ENCODE data around the gene RYR2.
A peak's percentile ranks its signal among the peaks of the same experiment; 100 is the strongest.

RYR2 gene

GRCh38 chr1:237717106-237717505, 675.1 kb downstream of the RYR2 start:
- no peak overlapping the region for H3K9ac ChIP-seq (ENCODE audit: low read length)
- no peaks in the 10 kb centered on the region for H3K79me2 ChIP-seq (ENCODE audit: control insufficient read depth, insufficient read depth, low read length, poor library complexity)
- no peak overlapping the region for H3K14ac ChIP-seq (ENCODE audit: low read length)
- no peak overlapping the region for H3K4me2 ChIP-seq (ENCODE audit: low read length)
- no peak overlapping the region for H2AFZ ChIP-seq (ENCODE audit: insufficient read depth, low read length, poor library complexity)
- H3K36me3 ChIP-seq (ENCODE audit: control insufficient read depth in 1 of 2, insufficient read depth in 2 of 2, low read length in 2 of 2): peaks cover 0 to 1% of the 10 kb centered on the region in 2 experiments
- no peak overlapping the region for H3K4ac ChIP-seq (ENCODE audit: low read depth, low read length)
- no peaks in the 10 kb centered on the region for H3K27me3 ChIP-seq (ENCODE audit: insufficient read depth, low read length)
- WGBS (ENCODE audit: extremely low coverage, insufficient coverage, insufficient read length): no CpG with 5 or more reads among the region's 5 CpGs
- no peaks in the 10 kb centered on the region for H3K9me3 ChIP-seq (ENCODE audit: insufficient read depth, low read depth, low read length)
- no peak overlapping the region for H2BK120ac ChIP-seq (ENCODE audit: insufficient read depth, low read length, poor library complexity)
- no peak overlapping the region for H4K91ac ChIP-seq (ENCODE audit: low read depth, low read length)
- H2BK12ac ChIP-seq (ENCODE audit: low read length): no peak overlapping the region
- H3K4me1 ChIP-seq (ENCODE audit: control insufficient read depth in 1 of 2, insufficient read depth in 2 of 2, low read length in 2 of 2): peaks cover 0 to 1% of the 10 kb centered on the region in 2 experiments
- H2AK5ac ChIP-seq (ENCODE audit: low read length): no peak overlapping the region
- no peak overlapping the region for H2BK5ac ChIP-seq (ENCODE audit: low read depth, low read length, poor library complexity)
- DNase-seq: no peak
- H3K79me1 ChIP-seq (ENCODE audit: low read length): no peaks in the 10 kb centered on the region
- no peak overlapping the region for H4K8ac ChIP-seq (ENCODE audit: low read depth, low read length)
- no peak overlapping the region for H3K27ac ChIP-seq (ENCODE audit: low read depth, low read length)
- H3K18ac ChIP-seq (ENCODE audit: low read length): no peak overlapping the region
- no peak overlapping the region for H4K12ac ChIP-seq (ENCODE audit: low read depth, low read length)
- H3K23ac ChIP-seq (ENCODE audit: low read length): no peak overlapping the region
- no peak overlapping the region for H3K4me3 ChIP-seq (ENCODE audit: low read depth, low read length)

DNA sequence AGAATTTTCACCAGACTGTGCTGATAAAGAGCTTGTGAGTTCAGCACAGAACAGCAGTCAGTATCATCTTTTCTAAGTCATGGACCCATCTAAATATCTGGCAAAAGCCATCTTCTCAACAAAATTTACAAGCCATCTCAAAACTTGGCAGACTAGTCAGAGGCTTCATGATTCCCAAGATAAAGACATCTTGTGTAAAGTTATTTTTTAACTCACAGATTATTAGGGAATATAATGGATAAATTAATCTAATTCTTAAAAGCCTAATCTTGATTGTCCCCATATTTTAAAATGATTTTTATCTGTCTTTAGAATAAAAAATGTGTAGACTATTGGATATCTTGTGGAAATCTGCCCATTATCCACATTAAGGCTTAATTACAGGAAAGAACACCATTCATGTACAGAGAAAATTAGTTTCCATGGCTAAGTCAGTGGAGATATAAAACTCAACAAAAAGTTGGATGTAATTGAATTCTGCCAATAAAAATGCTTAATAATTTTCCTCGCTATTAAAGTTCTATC, 688.9 kb downstream of the RYR2 start:
- Histone ChIP-seq H3K27ac (ENCODE audit: low read depth, low read length) (no peak overlapping the region), H2AK5ac (ENCODE audit: low read length) (no peak overlapping the region), H3K14ac (ENCODE audit: low read length) (no peak overlapping the region), H4K12ac (ENCODE audit: low read depth, low read length) (no peak overlapping the region), H3K9ac (ENCODE audit: low read length) (no peak overlapping the region), H3K4ac (ENCODE audit: low read depth, low read length) (no peak overlapping the region), H4K91ac (ENCODE audit: low read depth, low read length) (no peak overlapping the region), H2BK12ac (ENCODE audit: low read length) (no peak overlapping the region), H3K27me3 (ENCODE audit: insufficient read depth, low read length) (no peaks in the 10 kb centered on the region), H3K23ac (ENCODE audit: low read length) (no peak overlapping the region), H3K18ac (ENCODE audit: low read length) (no peak overlapping the region), H3K9me3 (ENCODE audit: insufficient read depth, low read depth, low read length) (no peaks in the 10 kb centered on the region), H3K79me2 (ENCODE audit: control insufficient read depth, insufficient read depth, low read length, poor library complexity) (no peaks in the 10 kb centered on the region), H2AFZ (ENCODE audit: insufficient read depth, low read length, poor library complexity) (no peak overlapping the region), H4K8ac (ENCODE audit: low read depth, low read length) (no peak overlapping the region), H3K36me3 (ENCODE audit: control insufficient read depth in 1 of 2, insufficient read depth in 2 of 2, low read length in 2 of 2) (peaks cover 0 to 2% of the 10 kb centered on the region in 2 experiments), H3K4me3 (ENCODE audit: low read depth, low read length) (no peak overlapping the region), H2BK5ac (ENCODE audit: low read depth, low read length, poor library complexity) (no peak overlapping the region), H2BK120ac (ENCODE audit: insufficient read depth, low read length, poor library complexity) (no peak overlapping the region), H3K4me2 (ENCODE audit: low read length) (no peak overlapping the region), H3K4me1 (ENCODE audit: control insufficient read depth in 1 of 2, insufficient read depth in 2 of 2, low read length in 2 of 2) (no peaks in the 10 kb centered on the region), H3K79me1 (ENCODE audit: low read length) (no peaks in the 10 kb centered on the region)
- WGBS (ENCODE audit: extremely low coverage, insufficient coverage, insufficient read length): no CpG with 5 or more reads among the region's 1 CpG
- DNase-seq: no peak

- Histone ChIP-seq H3K14ac (ENCODE audit: low read length) (no peak overlapping the region), H3K4ac (ENCODE audit: low read depth, low read length) (no peak overlapping the region), H3K18ac (ENCODE audit: low read length) (no peak overlapping the region), H4K8ac (ENCODE audit: low read depth, low read length) (no peak overlapping the region), H2AFZ (ENCODE audit: insufficient read depth, low read length, poor library complexity) (no peak overlapping the region), H2BK5ac (ENCODE audit: low read depth, low read length, poor library complexity) (no peak overlapping the region), H3K27ac (ENCODE audit: low read depth, low read length) (no peak overlapping the region), H3K4me2 (ENCODE audit: low read length) (no peak overlapping the region), H2BK12ac (ENCODE audit: low read length) (no peak overlapping the region), H3K9ac (ENCODE audit: low read length) (no peak overlapping the region), H3K36me3 (ENCODE audit: control insufficient read depth in 1 of 2, insufficient read depth in 2 of 2, low read length in 2 of 2) (peaks cover 0 to 2% of the 10 kb centered on the region in 2 experiments), H3K4me3 (ENCODE audit: low read depth, low read length) (no peak overlapping the region), H3K23ac (ENCODE audit: low read length) (no peak overlapping the region), H4K12ac (ENCODE audit: low read depth, low read length) (no peak overlapping the region), H3K9me3 (ENCODE audit: insufficient read depth, low read depth, low read length) (no peaks in the 10 kb centered on the region), H3K27me3 (ENCODE audit: insufficient read depth, low read length) (no peaks in the 10 kb centered on the region), H3K79me1 (ENCODE audit: low read length) (no peaks in the 10 kb centered on the region), H3K79me2 (ENCODE audit: control insufficient read depth, insufficient read depth, low read length, poor library complexity) (no peaks in the 10 kb centered on the region), H2BK120ac (ENCODE audit: insufficient read depth, low read length, poor library complexity) (no peak overlapping the region), H4K91ac (ENCODE audit: low read depth, low read length) (no peak overlapping the region), H2AK5ac (ENCODE audit: low read length) (no peak overlapping the region), H3K4me1 (ENCODE audit: control insufficient read depth in 1 of 2, insufficient read depth in 2 of 2, low read length in 2 of 2) (no peaks in the 10 kb centered on the region)
- no CpG with 5 or more reads among the region's 2 CpGs for WGBS (ENCODE audit: extremely low coverage, insufficient coverage, insufficient read length)
- no peak for DNase-seq
Measured at GRCh38 chr1:237732657-237733056, 690.7 kb downstream of the RYR2 start.

DNA sequence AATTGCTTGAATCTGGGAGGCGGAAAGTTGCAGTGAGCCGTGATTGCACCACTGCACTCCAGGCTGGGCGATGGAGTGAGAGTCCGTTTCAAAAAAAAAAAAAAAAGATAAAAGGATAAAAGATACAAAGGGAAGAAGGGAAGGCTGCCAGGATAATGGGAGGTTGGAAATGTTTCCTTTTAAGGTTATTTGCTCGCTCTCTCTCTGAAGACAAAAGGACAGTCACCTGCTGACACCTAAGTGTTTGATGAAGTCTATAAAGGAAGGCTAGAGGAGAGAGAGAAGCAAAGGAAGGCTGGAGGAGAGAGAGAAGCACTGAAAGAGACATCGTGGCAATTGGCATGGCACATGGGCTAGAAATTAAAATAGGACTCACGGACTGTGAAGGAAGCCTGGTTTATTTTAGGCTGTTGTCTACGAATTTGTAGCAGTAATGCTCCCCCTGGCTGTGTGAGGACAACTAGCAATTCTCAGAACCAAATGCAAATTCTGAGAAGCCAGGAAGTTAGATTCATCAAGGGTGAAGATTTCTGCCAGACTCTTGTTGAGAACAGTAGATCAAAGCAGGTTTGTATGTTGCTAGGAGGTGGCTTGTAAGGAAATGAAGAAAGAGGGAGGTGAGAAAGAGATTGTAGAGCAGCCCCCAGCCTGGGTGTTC, 694.5 kb downstream of the RYR2 start:
- H4K91ac ChIP-seq (ENCODE audit: low read depth, low read length): no peak overlapping the region
- no peak overlapping the region for H3K4me2 ChIP-seq (ENCODE audit: low read length)
- no peak overlapping the region for H3K4ac ChIP-seq (ENCODE audit: low read depth, low read length)
- no peak overlapping the region for H2AK5ac ChIP-seq (ENCODE audit: low read length)
- H3K4me3 ChIP-seq (ENCODE audit: low read depth, low read length): no peak overlapping the region
- no peaks in the 10 kb centered on the region for H3K79me1 ChIP-seq (ENCODE audit: low read length)
- no peak overlapping the region for H2AFZ ChIP-seq (ENCODE audit: insufficient read depth, low read length, poor library complexity)
- no peak overlapping the region for H3K27ac ChIP-seq (ENCODE audit: low read depth, low read length)
- H3K36me3 ChIP-seq (ENCODE audit: control insufficient read depth in 1 of 2, insufficient read depth in 2 of 2, low read length in 2 of 2): peaks cover 0 to 2% of the 10 kb centered on the region in 2 experiments
- no peaks in the 10 kb centered on the region for H3K79me2 ChIP-seq (ENCODE audit: control insufficient read depth, insufficient read depth, low read length, poor library complexity)
- no peak overlapping the region for H3K9ac ChIP-seq (ENCODE audit: low read length)
- no peak overlapping the region for H2BK12ac ChIP-seq (ENCODE audit: low read length)
- no peak overlapping the region for H2BK120ac ChIP-seq (ENCODE audit: insufficient read depth, low read length, poor library complexity)
- no peaks in the 10 kb centered on the region for H3K27me3 ChIP-seq (ENCODE audit: insufficient read depth, low read length)
- H3K23ac ChIP-seq (ENCODE audit: low read length): no peak overlapping the region
- H4K8ac ChIP-seq (ENCODE audit: low read depth, low read length): no peak overlapping the region
- no CpG with 5 or more reads among the region's 8 CpGs for WGBS (ENCODE audit: extremely low coverage, insufficient coverage, insufficient read length)
- no peak overlapping the region for H4K12ac ChIP-seq (ENCODE audit: low read depth, low read length)
- H2BK5ac ChIP-seq (ENCODE audit: low read depth, low read length, poor library complexity): no peak overlapping the region
- H3K9me3 ChIP-seq (ENCODE audit: insufficient read depth, low read depth, low read length): no peaks in the 10 kb centered on the region
- H3K4me1 ChIP-seq (ENCODE audit: control insufficient read depth in 1 of 2, insufficient read depth in 2 of 2, low read length in 2 of 2): no peaks in the 10 kb centered on the region
- H3K14ac ChIP-seq (ENCODE audit: low read length): no peak overlapping the region
- no peak overlapping the region for H3K18ac ChIP-seq (ENCODE audit: low read length)
- DNase-seq: peak; percentile 10 to 47
